OCI-LY7 (cell line): Measurements from ENCODE around the gene VWF. TPM values are rescaled to one million over a fixed set of nuclear protein-coding genes. Genes with fewer than 3 reads are reported as not detected.

Experiments used
- BruUV-seq: library from RNA; stranded (reverse); fragments of 400-500 nt; replicated peaks from 2 replicates; lab custom pipeline; 2021; lab: Mats Ljungman, UMichigan
- CTCF ChIA-PET: fragments of 300-600 bp; sonication (Branson Sonifier 250); formaldehyde crosslinking; loops from one replicate; lab custom pipeline; 2022; ENCODE audit warnings: antibody characterized with exemption; ENCODE audit not compliant: unreplicated experiment; lab: Charles Lee
- POLR2A ChIA-PET: fragments of 300-600 bp; sonication (Branson Sonifier 250); formaldehyde crosslinking; loops from one replicate; lab custom pipeline; 2022; ENCODE audit warnings: antibody characterized with exemption; lab: Charles Lee
- DNase-seq: peaks from one replicate; pipeline ENCODE4 v3.0.0-alpha.2; 2015; ENCODE audit warnings: low spot score
- H2AFZ ChIP-seq: fragments of 200-600 bp; sonication (generic), shearing (Covaris generic); 2 replicates; pipeline ENCODE4 v1.6.1; 2014; ENCODE audit warnings: mild to moderate bottlenecking, antibody characterized with exemption, low read length, moderate library complexity
- H3K27ac ChIP-seq: fragments of 200-600 bp; sonication (generic); 2 replicates; pipeline ENCODE4 v1.5.1; 2014; ENCODE audit warnings: mixed run types, low read depth, mild to moderate bottlenecking, moderate library complexity, low read length, inconsistent platforms; ENCODE audit not compliant: poor library complexity, severe bottlenecking
- H3K36me3 ChIP-seq: fragments of 200-600 bp; sonication (generic); 2 replicates; pipeline ENCODE4 v1.6.1; 2014; ENCODE audit warnings: mild to moderate bottlenecking, antibody characterized with exemption, low read length, moderate library complexity, mixed read lengths; ENCODE audit not compliant: insufficient read depth
- H3K4me1 ChIP-seq: fragments of 200-600 bp; sonication (generic); 2 replicates; pipeline ENCODE4 v1.5.1; 2014; ENCODE audit warnings: mild to moderate bottlenecking, low read length; ENCODE audit not compliant: insufficient read depth, poor library complexity, severe bottlenecking
- H3K4me2 ChIP-seq: fragments of 200-600 bp; sonication (generic); 2 replicates; pipeline ENCODE4 v1.6.1; 2014; ENCODE audit warnings: mild to moderate bottlenecking, low read length
- H3K4me3 ChIP-seq: fragments of 200-600 bp; sonication (generic); 2 replicates; pipeline ENCODE4 v1.5.1; 2014; ENCODE audit warnings: mild to moderate bottlenecking, low read depth, low read length; ENCODE audit not compliant: poor library complexity, severe bottlenecking
- H3K79me2 ChIP-seq: fragments of 200-600 bp; sonication (generic); 2 replicates; pipeline ENCODE4 v1.6.1; 2016; ENCODE audit warnings: low read depth, mild to moderate bottlenecking, low read length, moderate library complexity, mixed read lengths; ENCODE audit not compliant: insufficient read depth
- H3K9me2 ChIP-seq: fragments of 200-600 bp; sonication (generic); 2 replicates; pipeline ENCODE4 v1.6.1; 2016; ENCODE audit warnings: mild to moderate bottlenecking, low read length, mixed read lengths; ENCODE audit not compliant: insufficient read depth
- H3K9me3 ChIP-seq: fragments of 200-600 bp; sonication (generic); 2 replicates; pipeline ENCODE4 v1.6.1; 2014; ENCODE audit warnings: mild to moderate bottlenecking, mixed run types, low read length, mixed read lengths
- H4K20me1 ChIP-seq: fragments of 200-600 bp; sonication (generic); 2 replicates; pipeline ENCODE4 v1.6.1; 2014; ENCODE audit warnings: mild to moderate bottlenecking, antibody characterized with exemption, low read length, moderate library complexity, mixed read lengths; ENCODE audit not compliant: insufficient read depth
- EZH2phosphoT487 ChIP-seq: fragments of 200-600 bp; sonication (generic); IDR thresholded peaks from 2 replicates; pipeline ENCODE4 v1.6.1; 2018; ENCODE audit warnings: low read depth, borderline replicate concordance, mild to moderate bottlenecking, mixed run types, antibody characterized with exemption, low read length, moderate library complexity, mixed read lengths
- intact Hi-C: fragments of 100-400 bp; cut with micrococcal nuclease; formaldehyde crosslinking; loops from one replicate; pipeline ENCODE4 v1.10.0; 2022; ENCODE audit not compliant: unreplicated experiment
- total RNA-seq, 2 experiments: library from RNA; depleted of rRNA in 1 of 2; stranded (reverse); fragments of >200 nt in 1 of 2; shearing (Covaris generic) in 1 of 2; gene quantifications; 2 replicates each; pipeline ENCODE4 v1.2.3, GENCODE V29; 2014 to 2022
- TF ChIP-seq, protein P1 (sequence below): fragments of 200-600 bp; sonication (generic); conservative IDR thresholded peaks from 2 replicates; pipeline ENCODE4 v1.5.1; 2014; ENCODE audit warnings: mild to moderate bottlenecking, antibody characterized with exemption, low read length, moderate library complexity, mixed read lengths

Gene VWF
- total RNA-seq, 2 experiments from 2014 or later, result 0.32 TPM; not detected in 1

DNA sequence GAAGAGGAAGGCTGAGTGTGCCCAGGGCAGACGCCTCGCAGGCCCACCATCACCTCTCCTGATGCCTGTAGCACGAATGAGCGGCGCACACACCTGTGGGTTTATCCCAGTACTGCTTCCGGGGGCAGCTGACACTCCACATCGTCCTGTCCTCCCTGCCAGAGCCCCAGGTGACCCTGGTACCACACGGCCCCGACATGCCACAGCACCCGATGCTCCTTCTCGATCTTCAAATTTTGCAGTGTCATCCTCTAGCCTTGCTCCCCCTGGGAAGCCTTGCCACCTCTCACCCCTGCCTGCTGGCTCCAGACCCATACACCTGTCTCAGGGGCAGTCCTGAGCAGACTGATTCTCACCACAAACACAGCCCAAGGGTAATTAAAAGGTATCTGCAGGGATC lies 220.0 kb downstream of the VWF start:
- intact Hi-C loops, result no loop called here
- H2AFZ ChIP-seq, result no peak overlapping the region
- no TSS peak for BruUV-seq

DNA sequence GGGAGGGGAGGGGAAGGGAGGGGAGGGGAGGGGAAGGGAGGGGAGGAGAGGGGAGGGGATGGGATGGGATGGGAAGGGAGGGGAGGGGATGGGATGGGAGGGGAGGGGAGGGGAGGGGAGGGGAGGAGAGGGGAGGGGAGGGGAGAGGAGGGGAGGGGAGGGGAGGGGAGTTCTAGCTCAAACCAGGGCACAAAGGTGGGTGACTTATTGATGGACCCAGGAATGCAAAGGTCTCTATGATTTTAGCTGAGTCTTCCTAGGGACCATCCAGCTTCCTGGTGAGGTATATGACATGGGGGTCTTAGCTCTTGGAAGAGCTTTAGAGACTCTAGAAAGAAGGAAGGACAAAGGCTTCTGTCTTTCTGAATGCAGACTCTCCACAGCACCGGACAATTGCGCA lies 221.7 kb downstream of the VWF start:
- Histone ChIP-seq H3K9me3 (no peaks in the 10 kb centered on the region), H3K79me2 (no peaks in the 10 kb centered on the region), H3K4me2 (no peak overlapping the region), H3K27ac (no peak overlapping the region), H2AFZ (no peak overlapping the region), H4K20me1 (no peaks in the 10 kb centered on the region), H3K4me1 (no peaks in the 10 kb centered on the region), H3K36me3 (no peaks in the 10 kb centered on the region), H3K4me3 (no peak overlapping the region), H3K9me2 (no peaks in the 10 kb centered on the region)
- DNase-seq, result no peak
- POLR2A ChIA-PET, result no interaction called here
- TF ChIP-seq, protein P1, sequence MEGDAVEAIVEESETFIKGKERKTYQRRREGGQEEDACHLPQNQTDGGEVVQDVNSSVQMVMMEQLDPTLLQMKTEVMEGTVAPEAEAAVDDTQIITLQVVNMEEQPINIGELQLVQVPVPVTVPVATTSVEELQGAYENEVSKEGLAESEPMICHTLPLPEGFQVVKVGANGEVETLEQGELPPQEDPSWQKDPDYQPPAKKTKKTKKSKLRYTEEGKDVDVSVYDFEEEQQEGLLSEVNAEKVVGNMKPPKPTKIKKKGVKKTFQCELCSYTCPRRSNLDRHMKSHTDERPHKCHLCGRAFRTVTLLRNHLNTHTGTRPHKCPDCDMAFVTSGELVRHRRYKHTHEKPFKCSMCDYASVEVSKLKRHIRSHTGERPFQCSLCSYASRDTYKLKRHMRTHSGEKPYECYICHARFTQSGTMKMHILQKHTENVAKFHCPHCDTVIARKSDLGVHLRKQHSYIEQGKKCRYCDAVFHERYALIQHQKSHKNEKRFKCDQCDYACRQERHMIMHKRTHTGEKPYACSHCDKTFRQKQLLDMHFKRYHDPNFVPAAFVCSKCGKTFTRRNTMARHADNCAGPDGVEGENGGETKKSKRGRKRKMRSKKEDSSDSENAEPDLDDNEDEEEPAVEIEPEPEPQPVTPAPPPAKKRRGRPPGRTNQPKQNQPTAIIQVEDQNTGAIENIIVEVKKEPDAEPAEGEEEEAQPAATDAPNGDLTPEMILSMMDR, result no peak
- no peak for TF ChIP-seq EZH2phosphoT487
- CTCF ChIA-PET, result no interaction called here
- intact Hi-C loops, result no loop called here
- BruUV-seq, result no TSS peak

More for the DNA sequence above, 220.0 kb downstream of the VWF start:
- Histone ChIP-seq H3K4me1 (no peaks in the 10 kb centered on the region), H3K79me2 (no peaks in the 10 kb centered on the region), H3K4me3 (no peak overlapping the region), H4K20me1 (no peaks in the 10 kb centered on the region), H3K27ac (no peak overlapping the region), H3K9me2 (no peaks in the 10 kb centered on the region), H3K4me2 (no peak overlapping the region), H3K9me3 (no peaks in the 10 kb centered on the region), H3K36me3 (no peaks in the 10 kb centered on the region)
- DNase-seq, result no peak
- CTCF ChIA-PET, result no interaction called here
- POLR2A ChIA-PET, result no interaction called here
- no peak for TF ChIP-seq EZH2phosphoT487
- TF ChIP-seq, protein P1, result no peak

DNA sequence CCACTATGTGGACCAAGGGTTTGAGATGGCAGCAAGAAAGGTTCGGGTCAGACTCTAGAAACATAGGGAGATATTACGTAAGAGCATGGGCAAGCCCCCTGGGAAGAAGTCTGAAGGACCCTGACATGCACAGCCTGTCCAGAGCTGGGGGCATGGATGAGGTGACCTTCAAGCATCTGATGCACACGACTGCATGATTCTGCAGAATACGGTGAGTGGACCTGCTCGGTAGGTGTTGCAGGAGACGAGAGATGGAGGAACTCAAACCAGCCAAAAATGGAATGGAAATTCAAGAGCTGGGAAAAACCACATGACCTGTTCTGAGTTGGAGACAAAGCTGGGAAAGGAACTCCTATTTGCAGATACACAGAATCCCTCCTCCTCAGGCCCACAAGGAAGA lies 223.1 kb downstream of the VWF start:
- Histone ChIP-seq H2AFZ (no peak overlapping the region), H3K4me1 (no peaks in the 10 kb centered on the region), H3K4me2 (no peak overlapping the region), H3K9me3 (no peaks in the 10 kb centered on the region), H3K9me2 (no peaks in the 10 kb centered on the region), H4K20me1 (no peaks in the 10 kb centered on the region), H3K36me3 (no peaks in the 10 kb centered on the region), H3K79me2 (no peaks in the 10 kb centered on the region), H3K27ac (no peak overlapping the region), H3K4me3 (no peak overlapping the region)
- no TSS peak for BruUV-seq
- CTCF ChIA-PET, result no interaction called here
- TF ChIP-seq EZH2phosphoT487, result no peak
- TF ChIP-seq, protein P1, result no peak
- POLR2A ChIA-PET, result no interaction called here
- intact Hi-C loops, result no loop called here
- DNase-seq, result no peak
